SK-N-DZ (cell line): ENCODE data around the gene GRK3. TPM values are rescaled to one million over a fixed set of nuclear protein-coding genes. Genes with fewer than 3 reads are reported as not detected.
"Not testable (repeated sequence)": the region's sequence is repeated elsewhere in the genome, so short reads cannot be mapped to it uniquely, and the experiment has no call there.

Experiments
- DNase-seq: peaks from one replicate; pipeline ENCODE4 v3.0.0-alpha.2; 2015; ENCODE audit warnings: low spot score
- polyA plus RNA-seq, 2 experiments: library from polyadenylated mRNA; depleted of rRNA; stranded (reverse); fragments of >200 nt; gene quantifications; 2 replicates each; pipeline ENCODE4 v1.2.3, GENCODE V29; 2014

Gene GRK3
- 29.9 and 36.7 TPM in 2 replicates for polyA plus RNA-seq (2014; cell fraction: cytosol; rRNA removed)
- 22.4 and 32.0 TPM in 2 replicates for polyA plus RNA-seq (2014; cell fraction: nucleus; rRNA removed)

DNA sequence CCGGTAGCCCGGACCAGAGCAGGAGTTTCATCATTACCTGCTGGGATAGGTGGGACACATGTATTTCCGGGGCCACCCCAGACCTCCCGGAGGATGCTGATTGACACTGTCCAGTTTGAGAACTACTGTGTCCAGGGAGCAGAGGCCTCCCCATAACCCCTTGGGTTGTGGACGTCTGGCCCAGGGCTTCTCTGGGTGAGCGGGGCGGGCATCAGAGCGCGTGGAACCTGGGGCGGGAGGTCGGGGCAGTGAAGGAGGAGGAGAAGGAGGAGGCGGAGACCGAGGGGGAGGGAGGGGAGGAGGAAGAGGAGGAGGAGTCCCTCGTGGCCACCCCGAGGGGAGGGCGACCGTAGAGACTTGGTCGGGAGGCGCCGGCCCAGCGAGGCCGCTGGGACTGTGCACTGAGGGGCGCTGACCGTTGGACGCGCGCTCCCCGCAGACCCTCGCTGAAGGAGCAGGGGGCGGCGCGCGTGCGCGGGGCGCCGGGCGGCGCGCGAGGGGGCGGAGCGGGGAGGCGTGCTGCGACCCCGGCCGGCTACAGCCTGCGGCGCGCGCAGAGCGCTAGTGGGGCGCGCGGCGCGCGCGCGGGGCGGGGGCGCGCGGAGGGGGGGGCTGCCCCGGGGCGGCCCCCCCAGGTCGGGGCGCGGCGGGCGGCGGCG, at the start of gene GRK3:
GRK3 (plus strand) TSS at position 356 of the 659 bp plus-strand sequence. CDS start 366 bp downstream, outside the sequence.
- peak; percentile 93 for DNase-seq

DNA sequence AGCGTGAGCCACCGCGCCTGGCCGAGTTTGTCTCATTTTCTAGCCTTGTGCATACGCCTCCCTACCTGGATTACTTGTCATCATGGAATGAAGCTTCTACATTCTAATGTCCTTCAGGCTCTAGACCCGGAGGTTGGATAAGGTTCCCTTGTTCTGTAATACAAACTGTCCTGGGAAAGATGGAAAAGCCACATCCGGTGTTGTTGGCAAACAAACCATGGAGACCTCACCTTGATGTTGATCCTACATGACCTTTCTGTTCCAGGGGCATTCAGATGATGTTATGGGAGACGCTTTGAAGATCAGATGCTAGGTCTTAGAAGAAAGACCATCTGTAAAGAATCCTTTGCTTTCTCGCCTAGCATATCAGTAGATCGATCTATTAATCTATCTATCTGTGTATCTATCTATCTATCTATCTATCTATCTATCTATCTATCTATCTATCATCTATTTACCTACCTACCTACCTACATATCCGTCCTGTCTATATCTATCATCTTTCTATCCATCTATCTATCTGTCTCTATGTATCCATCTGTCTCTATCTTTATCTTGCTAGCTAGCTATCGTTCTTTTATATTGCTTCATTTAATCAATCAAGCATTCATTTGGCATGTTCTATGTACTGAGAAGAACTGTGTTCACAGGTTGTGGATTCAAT, 46.3 kb upstream of the GRK3 start:
- no peak for DNase-seq

DNA sequence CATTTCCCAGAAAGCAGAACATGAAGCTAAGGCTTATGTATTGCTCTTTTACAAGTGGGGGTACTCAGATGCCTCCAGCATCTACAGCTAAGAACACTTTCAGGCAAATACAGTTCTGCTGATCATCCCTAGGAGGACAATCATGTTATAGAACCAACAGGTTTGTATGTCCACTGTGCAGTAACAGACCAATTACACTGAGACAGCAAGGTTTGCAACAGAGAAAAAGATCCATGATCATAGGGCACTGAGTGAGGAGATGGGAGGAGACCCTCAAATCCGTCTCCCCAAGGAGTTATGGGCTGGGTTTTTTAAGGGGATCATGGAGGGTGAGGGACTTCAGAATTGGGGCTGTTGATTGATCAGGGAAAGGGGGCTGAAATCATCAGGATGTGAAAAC, 39.1 kb upstream of the GRK3 start:
- DNase-seq, result no peak

DNA sequence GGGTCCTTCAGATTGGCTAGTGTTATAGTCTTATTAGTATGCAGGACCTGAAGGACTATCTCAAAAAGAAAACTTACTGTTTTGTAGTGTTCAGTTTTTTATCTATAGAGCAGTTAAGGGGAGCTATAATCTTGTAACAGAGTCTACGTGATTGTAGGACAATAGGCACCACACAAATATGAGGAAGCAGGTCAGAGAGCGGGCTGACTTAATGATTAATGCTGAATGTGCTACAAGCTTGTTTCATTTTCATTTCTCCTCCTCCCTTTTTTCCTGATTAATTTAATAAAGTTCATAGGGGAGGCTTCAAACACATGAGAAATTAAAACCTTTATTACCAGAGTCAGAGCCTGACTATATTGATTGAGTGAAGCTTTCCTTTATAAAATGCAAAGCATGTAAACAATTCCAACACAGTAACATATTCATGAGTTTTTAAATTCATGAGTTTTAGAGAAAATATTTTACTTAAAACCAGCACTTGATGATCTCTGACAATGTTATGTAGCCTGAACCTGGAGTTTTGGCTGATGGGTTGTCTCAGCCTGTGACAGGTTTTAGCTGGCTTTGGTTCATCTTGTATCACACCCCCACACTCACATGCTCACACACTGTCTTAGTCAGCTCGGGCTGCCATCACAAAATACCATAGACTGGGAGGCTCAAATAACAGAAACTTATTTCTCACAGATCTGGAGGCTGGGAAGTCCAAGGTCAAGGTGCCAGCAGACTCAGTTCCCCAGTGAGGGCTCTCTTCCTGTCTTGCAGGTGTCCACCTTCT, 38.5 kb upstream of the GRK3 start:
- DNase-seq, result not testable (repeated sequence)

DNA sequence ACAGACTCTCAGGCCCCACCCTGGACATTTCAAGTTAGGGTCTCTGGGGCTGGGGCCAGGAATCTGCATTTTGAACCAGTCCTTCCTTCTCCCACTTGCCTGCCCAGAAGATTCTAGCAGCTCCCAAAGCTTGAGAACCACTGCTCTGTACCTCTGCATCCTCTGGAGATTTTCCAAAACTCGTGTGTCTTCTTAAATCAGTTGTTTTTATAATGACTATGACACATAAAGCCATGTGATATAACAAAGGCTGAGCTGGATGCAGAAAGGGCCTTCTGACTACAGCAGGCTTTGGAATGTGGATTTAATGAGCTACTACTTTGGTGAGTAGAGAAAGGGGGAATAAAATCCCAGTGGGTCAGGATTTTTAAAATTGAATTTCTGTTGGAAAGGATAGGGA, 37.5 kb upstream of the GRK3 start:
- DNase-seq, result not testable (repeated sequence)

DNA sequence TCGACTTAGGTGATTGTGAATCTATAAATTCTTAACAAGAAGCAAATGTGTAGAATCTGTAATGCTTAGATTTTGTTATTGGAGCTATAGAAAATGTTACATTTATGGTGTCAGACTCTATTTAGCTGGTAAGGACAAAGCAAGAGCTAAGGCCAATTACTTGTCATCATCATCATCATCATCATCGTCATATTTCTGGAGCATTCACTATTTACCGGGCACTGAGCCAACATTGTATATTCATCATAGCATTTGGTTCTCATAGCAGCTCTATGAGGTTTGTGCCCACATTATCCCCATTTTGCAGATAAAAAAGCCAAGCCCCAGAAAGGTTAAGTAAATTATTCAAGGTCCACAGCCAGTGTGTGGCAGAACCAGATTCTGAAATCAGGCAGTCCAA, 36.4 kb upstream of the GRK3 start:
- not testable (repeated sequence) for DNase-seq

DNA sequence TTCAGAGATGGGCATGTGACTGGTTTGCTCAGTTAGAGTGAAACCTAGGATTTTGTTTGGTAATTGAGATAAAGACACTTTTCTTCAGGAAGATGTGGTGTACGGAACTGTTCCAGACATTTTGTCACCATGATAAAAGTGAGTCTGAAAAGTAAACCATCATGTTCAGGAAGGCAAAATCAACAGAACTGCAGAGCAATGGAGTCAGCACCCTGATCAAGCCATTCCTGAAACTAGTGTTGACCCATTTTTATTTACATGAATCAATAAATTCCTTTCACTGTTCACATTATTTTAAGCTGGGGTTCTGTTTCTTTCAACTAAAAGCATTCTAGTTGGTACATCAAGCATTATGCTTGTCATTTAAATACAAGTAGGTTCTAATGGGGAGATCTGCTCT, 35.4 kb upstream of the GRK3 start:
- DNase-seq, result not testable (repeated sequence)

DNA sequence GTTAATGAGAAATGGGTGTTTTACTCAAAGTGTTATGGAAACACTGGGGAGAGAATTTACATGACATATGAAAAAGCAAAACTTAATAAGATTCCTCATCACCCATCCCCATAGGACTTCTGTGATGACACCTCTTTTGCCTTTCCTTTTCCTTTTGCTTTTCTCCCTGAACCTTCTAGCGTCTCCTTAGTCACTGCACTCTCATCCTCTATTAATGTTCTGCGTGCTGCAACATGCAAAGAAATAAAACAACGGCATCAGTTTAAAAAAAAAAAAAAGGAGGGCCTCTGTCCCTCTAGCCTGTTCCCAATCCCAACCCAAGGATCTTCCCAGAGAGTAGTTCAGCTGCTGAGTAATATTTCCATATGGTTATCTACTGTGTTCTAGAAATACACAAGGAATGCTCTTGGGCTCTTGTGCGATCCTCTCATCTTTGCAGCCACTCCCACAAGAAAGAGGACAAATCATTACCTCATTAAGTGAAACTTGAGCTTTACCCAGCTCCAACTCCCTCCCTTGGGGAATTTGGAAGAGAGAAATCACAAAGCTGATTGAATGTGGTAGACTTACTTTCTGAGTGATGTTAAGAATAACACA, 34.8 kb upstream of the GRK3 start:
- DNase-seq, result not testable (repeated sequence)

DNA sequence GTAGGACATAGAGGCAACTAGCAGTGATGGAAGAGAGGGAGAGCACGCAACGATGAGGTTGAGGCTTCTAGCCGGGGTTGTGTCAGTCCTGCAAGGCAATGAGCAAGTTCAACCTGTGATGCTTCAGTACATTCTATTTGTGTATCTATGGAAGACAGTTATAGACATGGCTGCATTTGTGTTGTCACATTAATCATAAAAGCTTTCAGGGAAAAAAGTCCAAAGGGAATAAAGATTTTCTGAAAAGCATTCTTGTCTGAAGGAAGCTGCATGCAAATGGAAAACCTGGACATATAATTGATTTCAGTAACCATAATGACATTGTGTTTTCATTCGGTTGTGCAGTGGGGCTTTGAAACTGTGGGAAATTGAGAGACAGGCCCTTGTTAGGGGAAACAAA, 32.8 kb upstream of the GRK3 start:
- DNase-seq, result not testable (repeated sequence)

DNA sequence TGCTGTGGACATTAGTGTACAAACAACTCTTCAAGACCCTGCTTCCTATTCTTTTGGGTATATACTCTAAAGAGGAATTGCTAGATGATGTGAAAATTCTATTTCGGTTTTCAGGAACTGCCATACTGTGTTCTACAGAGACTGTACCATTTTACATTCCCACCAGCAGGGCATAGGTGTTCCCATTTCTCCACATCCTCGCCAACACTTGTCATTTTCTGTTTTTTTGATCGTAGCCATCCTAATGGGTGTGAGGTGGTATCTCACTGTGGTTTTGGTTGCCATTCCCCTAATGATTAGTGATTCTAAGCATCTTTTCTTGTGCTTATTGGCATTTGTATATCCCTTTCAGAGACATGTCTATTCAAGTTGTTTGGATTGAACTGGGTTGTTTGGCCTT, 29.8 kb upstream of the GRK3 start:
- DNase-seq, result no peak

DNA sequence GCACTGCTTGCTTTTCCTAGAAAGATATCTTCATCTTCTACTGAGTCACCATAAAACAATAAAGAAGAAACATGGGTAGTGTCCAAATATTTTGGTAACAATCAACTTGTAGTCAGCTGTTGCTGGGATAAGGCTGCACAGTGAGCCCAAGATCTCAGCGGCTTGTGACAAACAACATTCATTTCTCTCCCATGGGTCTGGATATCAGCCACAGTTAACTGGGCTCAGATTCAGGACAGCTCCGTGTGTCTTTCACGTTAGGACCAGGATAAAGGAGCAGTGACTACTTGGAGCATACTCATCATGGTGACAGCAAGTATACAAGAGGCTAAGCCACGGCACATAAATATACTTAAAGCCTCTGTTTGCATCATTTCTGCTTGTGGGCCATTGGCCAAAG, 27.9 kb upstream of the GRK3 start:
- no peak for DNase-seq

DNA sequence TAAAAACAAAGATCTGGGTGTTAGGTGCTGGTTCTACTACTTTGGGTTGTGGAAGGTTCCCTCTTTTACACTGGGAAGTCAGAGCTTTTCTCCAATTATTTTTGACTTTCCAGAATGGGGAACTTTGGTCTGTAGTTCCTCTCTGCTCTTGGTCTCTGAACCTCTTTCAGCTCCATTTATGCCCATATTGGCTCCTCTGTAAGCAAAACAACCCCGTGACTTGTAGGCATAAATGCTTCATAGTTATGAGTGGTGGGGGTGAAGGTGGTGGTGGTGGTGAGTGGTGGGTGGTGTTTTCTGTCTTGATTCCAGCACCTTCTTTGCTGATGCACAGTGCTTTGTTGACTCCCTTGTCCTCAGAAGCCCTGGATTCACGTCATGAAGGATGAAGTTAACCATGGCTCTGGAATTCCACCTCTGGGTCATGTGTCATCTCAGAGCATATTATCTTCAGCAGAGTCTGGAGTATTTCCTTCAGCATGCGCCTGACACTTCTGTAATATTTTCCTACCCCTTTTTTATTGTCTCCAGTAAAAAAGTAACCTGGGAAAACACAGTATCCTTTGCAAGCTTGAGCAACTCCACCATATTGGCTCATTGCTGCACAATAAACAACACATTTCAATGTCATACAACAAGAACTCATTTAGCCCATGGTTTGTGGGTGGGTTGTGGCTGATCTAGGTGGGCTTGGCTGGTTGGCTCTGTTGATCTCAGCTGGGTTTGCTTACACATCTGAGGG, 24.1 kb upstream of the GRK3 start:
- no peak for DNase-seq

DNA sequence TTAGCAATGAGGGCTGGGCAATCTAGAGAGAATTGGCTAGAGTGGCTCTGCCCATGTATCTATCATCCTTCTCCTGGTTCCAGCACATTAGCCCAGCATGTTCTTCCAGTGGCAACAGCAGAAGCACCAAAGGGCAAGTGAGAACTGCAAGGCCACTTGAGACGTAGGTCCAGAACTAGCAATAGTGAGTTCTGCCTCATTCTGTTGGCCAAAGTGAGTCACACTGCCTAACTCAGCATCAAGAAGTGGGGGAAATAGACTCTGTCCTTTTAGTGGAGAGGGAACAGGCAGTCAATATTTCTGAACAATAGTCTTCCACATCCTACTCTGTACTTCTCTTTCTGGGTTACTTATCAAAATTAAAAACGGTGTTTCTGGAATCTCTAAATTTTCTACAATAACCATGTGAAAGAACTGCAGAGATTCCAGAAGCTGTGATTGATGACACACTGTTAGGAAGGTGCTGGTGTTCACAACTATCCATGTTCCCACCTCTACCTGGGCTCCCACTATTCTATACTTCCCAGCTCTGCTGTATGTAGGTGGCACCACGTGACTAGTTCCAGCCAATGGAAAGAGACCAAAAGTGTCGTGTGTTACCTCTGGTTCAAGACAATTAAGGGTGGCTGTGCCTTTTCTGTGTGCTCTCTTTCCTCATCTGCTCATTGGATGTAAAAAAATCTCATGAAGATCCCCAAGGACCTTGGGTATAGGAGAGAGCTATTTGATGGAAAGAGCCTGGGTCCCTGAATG, 23.4 kb upstream of the GRK3 start:
- DNase-seq, result no peak

DNA sequence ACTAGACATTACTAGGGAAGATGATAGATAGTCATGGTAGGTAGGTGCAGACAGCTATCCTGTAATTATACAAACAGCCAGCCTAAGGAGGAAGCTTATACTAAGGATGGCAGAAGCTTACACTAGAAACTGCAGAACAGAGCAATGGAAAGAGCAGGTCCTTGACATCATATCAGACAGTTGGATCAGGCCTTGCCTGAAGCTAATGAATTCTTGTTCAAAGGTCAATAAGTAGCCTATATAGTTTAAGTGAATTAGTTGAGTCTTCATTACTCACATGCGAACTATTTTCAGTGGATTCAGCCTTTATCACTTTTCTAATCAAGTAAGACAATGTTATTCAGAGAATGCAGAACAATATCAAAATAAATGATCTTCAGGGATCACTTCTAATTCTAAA, 22.3 kb upstream of the GRK3 start:
- DNase-seq, result peak; percentile 83

DNA sequence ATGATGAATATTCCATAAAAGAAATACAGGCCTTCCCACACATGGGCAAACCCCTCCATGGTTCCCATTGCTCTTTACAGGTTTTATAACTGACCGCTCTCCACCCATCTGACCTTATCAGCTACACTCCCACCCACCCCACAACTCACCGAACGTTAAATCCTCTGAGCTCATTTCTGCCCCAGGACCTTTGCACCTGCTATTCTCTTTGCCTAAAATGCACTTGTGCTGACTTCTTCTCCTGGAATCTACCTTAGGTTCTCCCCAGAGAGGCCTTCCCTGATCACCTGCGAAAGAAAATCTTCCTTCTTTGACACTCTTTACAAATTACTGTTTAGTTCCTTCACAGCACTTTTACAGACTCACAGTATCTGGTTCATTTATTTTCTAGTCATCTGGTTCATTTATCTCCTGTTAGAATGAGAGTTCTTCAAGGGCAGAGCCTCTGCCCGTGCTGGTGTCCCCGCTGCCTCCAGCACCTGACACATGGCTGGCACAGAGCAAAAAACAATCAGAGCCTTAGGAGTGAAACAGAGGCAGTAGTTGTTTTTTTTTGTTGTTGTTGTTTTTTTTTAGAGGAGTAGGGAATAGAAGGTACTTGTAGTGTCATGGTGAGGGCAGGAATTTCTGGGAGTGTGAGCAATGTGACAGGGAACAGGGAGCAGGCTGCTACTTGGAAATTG, 21.6 kb upstream of the GRK3 start:
- DNase-seq, result no peak

DNA sequence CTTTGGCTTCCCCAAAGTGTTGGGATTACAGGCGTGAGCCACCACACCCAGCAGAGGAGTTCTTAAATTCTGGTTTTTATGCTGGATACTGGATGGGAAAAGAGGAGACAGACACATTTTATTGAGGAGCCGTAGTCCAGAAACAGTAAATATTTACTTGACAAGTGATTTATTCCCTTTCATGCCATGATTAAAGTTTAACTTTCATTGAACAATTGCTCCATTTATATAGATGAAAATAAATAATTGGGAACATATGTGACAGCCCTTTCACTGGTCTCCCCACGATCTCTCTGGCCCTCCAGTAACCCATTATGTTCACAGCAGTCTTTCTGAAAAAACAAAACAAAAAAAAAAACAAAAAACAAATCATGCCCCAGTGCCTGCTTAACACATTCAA, 19.3 kb upstream of the GRK3 start:
- no peak for DNase-seq

DNA sequence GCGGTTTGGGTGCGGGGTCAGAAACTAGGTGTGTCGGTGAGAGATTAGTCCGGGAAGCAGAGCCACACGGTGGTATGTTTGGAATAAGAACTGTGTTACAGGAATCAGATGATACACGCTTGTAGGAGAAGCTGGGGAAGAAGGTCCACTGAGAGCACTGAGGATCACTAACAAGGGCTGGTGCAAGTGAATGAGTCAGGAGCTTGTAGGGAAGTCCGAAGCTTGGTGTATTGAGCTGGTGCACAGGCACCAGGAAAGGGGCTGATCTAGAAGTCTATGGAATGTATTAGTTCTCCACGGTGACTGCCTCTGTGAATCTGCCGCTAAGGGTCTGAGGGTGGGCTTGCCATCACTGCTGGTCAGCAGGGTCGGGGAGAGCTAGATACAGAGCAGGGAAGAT, 18.8 kb upstream of the GRK3 start:
- DNase-seq, result no peak

DNA sequence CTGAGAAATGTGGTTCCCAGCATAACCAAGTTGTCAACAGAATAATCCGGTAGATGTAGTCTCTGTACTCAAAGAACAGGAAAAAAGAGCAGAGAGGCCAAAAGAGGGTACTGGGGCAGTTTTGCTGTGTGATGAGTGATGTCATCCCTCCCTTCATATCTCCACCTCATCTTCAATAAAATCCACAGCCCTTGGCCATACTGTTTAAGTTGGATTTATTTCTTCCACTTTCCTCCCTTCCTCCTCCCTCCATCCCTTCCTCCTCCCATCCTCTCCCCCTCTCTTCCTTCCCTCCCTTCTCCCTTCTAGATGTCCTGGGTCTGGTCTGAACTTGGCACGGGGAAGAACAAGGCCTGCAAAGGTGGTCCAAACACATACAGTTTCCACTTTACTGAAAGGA, 18.2 kb upstream of the GRK3 start:
- DNase-seq, result no peak

DNA sequence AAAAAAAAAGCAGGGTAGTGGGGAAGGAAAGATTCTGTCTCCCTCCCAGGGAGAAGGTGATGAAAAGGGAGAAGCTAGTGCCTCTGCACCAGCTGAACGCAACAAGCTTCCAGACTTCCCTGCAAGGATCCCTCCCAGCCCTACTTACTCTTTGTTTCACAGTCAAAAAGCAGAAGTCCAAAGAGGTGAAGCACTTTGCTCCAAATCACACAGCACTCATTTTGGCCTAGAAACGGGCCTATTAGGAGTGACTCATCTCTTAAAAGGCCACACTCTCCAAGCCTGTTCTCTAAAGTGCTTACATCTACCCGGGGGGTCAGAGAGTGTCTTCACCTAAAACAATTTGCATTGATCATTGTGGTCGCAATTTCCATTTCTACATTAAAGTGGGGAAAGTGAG, 17.7 kb upstream of the GRK3 start:
- DNase-seq, result no peak

DNA sequence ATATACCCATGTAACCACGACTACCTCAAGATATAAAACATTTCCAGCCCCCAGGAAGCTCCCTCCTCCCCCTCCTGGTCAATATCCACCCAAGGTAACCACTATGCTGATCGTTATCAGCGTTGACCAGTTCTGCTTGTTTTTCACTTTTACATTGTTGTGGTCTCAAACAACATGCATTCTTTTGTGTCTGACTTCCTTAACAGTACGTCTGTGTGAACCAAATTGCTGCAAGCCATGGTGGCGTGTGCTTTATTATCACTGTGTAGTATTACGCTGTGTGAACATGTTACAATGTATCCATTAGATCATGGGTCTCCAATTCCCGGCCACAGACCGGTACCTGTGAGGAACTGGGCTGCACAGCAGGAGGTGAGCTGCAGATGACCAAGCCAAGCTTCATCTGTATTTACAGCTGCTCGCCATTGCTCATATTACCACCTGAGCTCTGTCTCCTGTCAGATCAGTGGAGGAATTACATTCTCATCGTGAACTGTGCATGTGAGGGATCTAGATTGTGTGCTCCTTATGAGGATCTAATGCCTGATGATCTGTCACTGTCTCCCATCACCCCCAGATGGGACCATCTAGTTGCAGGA, 15.5 kb upstream of the GRK3 start:
- no peak for DNase-seq
